CD1c-positive myeloid dendritic cell (primary cell): ENCODE data around the gene ACVR1C.

Experiments used
- DNase-seq: peaks from one replicate; pipeline ENCODE4 v3.0.0-alpha.2; 2016; ENCODE audit errors: extremely low spot score

The ACVR1C gene

DNA sequence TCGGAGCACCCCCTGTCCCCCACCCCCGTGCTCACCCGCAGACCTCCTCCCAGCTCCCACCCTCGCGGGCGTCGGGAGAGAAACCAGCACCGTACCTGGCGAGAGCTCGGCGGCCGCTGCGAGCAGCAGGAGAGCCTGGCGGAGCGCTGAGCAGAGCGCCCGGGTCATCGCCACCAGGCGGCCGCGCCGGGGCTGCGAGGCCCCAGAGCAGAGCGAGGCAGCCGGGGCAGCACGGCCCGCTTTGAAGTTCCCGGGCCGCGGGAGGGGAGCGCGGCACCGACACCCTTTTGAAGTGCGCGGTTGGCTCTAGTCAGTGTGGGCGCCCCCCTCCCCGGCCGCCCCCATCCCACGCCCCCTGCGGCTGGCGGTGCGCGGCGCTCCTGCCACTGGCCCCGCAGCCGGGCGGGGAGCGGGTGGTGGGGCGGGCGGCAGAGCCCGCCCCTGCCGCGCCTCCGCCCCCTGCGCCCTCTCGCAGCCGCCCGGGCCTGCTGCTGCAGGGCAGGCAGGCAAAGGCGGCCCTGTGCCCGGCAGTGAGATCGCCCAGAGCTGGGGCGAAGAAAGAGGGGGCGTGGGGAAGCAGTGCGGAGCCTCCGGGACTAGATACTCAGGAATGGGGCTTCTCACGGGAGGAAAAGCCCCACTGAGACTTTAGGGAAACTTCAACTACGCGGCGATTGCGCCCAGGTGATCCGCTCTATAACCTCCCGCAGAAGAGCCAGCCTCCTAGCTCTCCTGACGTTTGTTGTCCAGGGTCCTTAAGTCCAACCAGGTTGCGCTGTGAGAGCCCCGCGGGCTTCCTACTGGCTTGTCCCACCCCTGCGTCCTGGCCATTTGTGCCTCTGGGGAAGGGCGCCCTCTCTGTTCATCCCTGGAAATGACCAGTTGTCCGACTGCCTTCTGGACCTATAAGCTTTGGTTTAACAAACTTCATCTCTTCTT is at the start of gene ACVR1C:
ACVR1C (minus strand) TSS at position 388 of the 939 bp plus-strand sequence; CDS start at position 168, 220 bp downstream.
- DNase-seq: peak; percentile 58

GRCh38 chr2:157677941-157678340 is 49.3 kb upstream of the ACVR1C start:
- no peak for DNase-seq

DNA sequence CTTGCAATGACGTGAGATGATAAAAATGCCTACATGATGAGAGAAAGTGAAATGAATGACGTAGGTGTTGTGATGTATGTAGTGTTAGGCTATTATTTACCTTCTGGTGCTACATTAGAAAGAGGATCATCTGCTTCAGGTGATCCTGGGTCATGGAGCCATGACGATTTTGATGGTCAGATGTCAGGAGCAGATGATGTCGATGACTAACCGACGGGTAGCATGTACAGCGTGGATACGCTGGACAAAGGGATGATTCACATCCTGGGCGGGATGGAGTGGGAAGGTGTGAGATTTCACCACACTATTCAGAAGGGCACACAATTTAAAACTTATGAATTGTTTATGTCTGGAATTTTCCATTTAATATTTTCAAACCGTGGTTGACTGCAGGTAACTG is 43.5 kb upstream of the ACVR1C start:
- DNase-seq: no peak

GRCh38 chr2:157662401-157662800 is 33.7 kb upstream of the ACVR1C start:
- DNase-seq: no peak

DNA sequence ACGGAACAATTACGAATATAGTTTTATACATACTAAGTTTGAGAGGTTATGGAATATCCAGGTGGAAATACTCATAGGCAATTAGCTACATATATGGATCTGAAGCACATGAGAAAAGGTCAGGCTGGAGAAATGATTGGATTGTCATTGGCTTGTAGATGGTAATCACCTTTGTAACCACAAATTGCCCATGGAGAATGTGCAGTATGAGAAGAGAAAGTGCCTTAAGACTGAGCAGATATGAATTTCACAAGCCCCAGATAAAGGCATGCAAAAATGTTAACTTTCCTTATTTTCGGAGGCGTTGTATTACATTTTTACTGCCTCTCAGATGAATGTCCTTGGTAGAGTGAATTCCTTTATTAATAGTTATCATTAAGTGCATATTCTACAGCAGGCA is 33.1 kb upstream of the ACVR1C start:
- DNase-seq: no peak

GRCh38 chr2:157657858-157658257 is 29.2 kb upstream of the ACVR1C start:
- no peak for DNase-seq

- no peak for DNase-seq
These were observed 28.4 kb upstream of the ACVR1C start for GRCh38 chr2:157657101-157657500.

GRCh38 chr2:157644776-157645175 is 16.1 kb upstream of the ACVR1C start:
- DNase-seq: no peak

- no peak for DNase-seq
These were observed 3.2 kb upstream of the ACVR1C start for GRCh38 chr2:157631861-157632260.

DNA sequence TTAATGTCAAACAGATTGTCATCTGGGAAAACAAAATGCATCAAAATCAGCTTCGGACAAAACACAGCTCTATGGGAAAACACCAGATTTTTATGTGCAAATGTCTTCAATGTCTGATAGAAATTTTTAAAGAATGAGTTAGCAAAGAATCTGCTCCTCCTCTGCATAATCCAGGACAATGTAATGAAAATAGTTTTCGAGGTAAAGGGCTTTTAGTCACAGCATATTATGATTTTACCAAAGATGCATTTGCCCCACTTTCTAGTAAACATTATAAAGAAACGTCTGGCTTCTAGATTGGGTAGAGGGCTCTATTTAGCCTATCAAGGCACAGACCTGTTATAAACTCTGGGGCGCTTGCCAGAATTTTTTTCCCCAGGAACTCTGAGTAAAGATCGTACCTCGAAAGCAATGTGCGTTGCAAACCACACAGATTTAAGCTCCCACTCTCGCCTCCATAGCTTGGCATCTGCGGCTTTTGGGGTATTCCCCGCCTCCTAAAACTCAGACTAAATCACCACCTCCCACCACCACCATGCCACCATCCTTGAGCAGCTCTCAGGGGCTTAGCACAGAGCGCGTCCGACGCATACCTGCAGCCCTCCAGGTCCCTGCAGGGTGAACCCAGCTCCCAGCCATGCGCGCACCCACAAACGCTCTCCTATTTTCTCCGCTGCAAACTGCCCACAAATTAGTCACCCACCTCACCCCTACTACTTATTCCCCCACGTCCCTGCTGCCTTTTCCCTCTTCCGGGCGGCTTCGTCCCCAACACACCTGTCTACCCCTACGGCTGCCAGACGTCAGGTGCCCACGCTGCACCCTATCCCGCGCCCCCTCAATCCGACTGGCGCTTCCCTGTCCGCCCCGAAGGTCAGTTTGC is 829 bp downstream of the ACVR1C start:
- DNase-seq: no peak

DNA sequence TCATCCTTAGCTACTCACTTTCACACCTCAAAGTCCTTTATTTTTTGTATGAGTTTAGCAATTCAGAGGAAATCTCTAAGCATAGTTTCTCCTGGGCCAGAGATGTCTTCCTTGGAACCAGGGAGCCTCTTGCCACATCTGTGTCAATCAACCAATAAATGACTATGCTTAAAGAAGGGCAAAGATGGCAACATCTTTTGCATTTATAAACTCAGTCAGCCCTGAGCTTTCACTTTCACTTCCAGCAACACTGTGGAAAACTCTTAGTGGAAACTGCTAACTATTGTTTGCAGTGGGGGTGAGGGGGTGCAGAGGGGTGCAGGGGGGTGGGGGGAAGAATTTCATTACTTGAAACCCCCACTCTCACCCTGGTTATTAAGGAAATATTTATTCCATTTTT is 3.4 kb downstream of the ACVR1C start:
- peak; percentile 12 for DNase-seq

GRCh38 chr2:157620956-157621355 is 7.7 kb downstream of the ACVR1C start:
- DNase-seq: no peak

DNA sequence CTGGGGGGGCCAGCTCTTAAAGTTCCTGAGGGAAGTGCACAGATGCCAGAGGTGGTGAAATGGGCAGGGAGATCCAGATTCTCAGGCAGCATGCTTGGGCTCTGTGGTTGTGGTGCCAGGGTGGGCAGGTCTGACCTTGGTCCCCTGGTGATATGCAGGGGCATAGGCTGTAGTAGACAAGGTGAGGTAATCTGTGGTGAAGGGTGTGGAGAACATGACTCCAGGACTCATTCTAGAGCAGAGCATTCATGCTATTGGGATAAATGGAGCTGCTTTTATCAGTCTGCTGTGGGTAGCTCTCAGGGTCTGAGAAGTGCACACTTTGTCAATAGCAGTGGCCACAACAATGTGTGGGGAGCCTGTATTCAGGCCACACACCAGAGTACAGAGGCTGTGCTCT is 16.9 kb downstream of the ACVR1C start:
- DNase-seq: no peak

DNA sequence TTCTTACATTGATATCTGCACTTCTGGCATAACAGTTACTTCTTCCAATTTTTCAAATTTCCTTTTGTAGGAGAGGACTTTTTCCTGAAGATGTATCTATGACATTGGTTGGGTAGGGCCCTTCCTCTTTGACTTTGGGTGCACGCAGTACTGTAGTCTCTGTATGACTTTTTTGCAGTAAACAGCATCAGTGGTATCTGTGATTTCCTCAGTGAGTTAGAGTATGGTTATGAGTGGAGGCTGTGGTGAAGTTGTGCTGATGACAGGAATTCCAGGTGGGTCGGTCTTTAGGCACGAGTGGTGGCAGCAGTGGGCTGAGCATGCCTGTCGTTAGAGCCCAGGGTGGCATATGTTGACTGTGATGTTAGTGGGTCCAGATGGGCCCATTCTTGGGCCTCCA is 17.6 kb downstream of the ACVR1C start:
- DNase-seq: no peak

DNA sequence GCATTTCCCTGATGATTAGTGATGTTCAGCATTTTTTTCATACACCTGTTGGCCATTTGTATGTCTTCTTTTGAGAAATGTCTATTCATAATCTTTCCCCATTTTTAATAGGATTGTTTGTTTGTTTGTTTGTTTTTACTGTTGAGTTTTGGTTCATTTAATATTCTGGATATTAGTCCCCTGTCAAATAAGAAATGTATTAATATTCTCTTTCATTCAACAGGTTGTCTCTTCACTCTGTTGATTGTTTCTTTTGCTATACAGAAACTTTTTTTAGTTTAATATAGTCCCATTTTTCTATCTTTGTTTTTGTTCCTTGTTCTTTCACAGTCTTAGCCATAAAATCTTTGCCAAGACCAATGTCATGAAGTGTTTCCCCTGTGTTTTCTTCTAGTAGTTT is 22.1 kb downstream of the ACVR1C start:
- no peak for DNase-seq

DNA sequence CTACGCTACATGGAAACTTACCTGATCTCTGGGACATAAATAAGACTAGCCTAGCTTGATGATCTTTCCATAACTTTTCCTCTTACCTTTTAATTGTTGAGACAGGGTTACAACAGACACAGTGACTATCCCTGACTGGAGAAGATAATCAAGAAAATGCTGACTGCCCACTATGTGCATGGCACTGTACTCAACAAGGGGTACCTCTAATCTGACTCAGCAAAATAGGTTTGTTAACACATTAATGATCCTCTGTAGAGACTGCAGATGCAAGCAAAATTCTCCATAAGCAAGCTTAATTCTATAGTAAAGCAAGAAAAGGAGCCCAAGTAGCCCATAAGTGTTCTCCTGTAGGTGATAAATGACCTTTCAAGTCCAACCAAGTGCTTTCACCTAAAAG is 25.5 kb downstream of the ACVR1C start:
- no peak for DNase-seq

DNA sequence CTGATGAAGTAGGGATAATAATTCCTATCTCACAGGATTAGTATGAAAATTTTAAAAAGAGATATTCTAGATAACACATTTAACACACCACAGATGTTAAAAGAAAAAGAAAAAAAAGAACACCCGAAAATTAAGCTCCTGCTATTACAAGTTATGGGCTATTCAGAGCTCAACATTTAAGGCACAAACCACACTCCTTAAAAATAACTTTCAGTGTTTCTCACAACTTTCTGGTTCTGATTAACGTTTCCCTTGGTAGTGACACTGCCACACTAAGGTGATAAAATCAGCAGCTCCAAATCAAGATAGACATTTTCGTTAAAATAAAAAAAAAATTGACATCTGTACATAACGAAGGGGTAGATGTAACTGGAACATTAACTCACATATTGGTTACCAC is 26.9 kb downstream of the ACVR1C start:
- DNase-seq: no peak

GRCh38 chr2:157596992-157597681 is 31.5 kb downstream of the ACVR1C start:
- DNase-seq: peak; percentile 33

GRCh38 chr2:157593411-157593810 is 35.3 kb downstream of the ACVR1C start:
- DNase-seq: no peak

DNA sequence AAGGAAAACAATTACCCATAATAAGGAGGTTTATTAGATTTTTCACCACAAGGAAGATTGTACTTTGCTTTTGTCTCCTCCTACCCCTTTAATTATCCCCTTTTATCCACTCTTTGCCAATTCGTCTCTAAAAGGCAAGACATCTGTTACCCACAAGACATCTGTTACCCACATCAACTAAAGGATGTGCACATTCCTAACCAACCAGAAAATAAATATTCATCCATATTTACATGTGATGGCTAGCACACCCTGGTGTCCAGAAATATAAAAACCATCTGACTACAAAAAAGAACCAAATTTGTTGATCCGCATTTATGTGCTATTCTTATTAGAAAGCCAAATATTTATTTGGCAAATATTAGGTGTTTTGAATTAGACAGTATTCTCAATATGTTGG is 35.7 kb downstream of the ACVR1C start:
- peak; percentile 11 for DNase-seq

DNA sequence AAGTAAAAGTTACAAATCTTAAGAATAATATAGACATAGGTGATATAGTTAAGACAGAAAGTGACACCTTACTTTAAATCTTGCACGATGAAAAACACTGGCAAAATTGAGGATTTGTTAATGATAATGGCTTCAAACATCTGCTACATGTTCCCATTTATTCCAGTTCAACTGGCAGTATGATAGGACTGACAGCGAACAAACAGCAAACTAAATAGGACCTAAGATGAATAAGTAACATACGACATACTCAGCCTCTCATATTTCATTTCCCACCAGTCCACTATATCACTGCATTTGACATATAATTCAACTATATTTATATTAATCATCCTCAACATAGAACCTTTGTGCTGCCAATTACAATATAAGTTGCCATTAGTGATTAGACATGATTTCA is 36.3 kb downstream of the ACVR1C start:
- DNase-seq: no peak

DNA sequence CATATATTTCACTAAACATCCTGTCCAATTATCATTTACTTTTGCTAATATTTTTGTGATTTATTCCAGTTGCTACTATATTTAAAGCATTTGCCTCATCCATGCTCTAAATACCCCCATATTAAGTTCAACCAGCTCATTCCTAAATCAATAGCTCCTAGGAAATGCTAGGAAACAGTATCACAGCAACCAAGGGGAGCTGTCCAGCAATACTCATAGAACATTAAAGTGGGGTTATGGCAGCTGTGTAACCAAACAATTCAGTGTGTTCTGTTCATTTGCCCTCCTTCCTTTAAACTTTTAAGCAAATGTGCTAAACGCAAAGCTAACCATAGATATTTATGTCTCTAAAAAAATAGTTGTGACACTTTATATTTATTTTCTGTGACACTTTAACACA is 41.1 kb downstream of the ACVR1C start:
- no peak for DNase-seq
